SK-N-SH (cell line): ENCODE results near the gene BBX. TPM values are rescaled to one million over a fixed set of nuclear protein-coding genes. Genes with fewer than 3 reads are reported as not detected.

Source experiments
- CTCF ChIA-PET: fragments of 300-600, 350-600 bp; formaldehyde crosslinking; extraction: SDS; loops from one replicate; lab custom pipeline; 2021; lab: Yijun Ruan, JAX
- POLR2A ChIA-PET: fragments of 350-600 bp; sonication (Branson Sonifier 250); formaldehyde crosslinking; extraction: SDS; loops from one replicate; lab custom pipeline; 2020; ENCODE audit warnings: antibody characterized with exemption, inconsistent platforms; lab: Yijun Ruan, JAX
- DNase-seq: peaks from one replicate; pipeline ENCODE4 v3.0.0; 2012
- H2AFZ ChIP-seq: fragments of 200-600 bp; sonication (generic); 2 replicates; pipeline ENCODE4 v1.8.1; 2016; ENCODE audit warnings: antibody characterized with exemption, mild to moderate bottlenecking, low read depth
- H3F3A ChIP-seq: fragments of 200-600 bp; sonication (generic); replicated peaks from 2 replicates; pipeline ENCODE3; 2016; ENCODE audit warnings: antibody characterized with exemption, mild to moderate bottlenecking; ENCODE audit not compliant: insufficient read depth
- H3K27ac ChIP-seq, 2 experiments: fragments of 200-500 bp in 1 of 2; fragments of 200-600 bp in 1 of 2; sonication (Bioruptor generic) in 1 of 2; sonication (generic), shearing (Covaris generic) in 1 of 2; 2 replicates each; pipeline versions ENCODE4 v1.5.1 to v1.6.1; 2014 to 2016; ENCODE audit warnings: low read depth in 2 of 2, inconsistent platforms in 1 of 2, low read length in 1 of 2, mild to moderate bottlenecking in 1 of 2, mixed read lengths in 1 of 2
- H3K27me3 ChIP-seq: fragments of 200-600 bp; sonication (generic), shearing (Covaris generic); 2 replicates; pipeline ENCODE4 v1.6.1; 2016; ENCODE audit warnings: mixed run types; ENCODE audit not compliant: insufficient read depth
- H3K36me3 ChIP-seq, 2 experiments: fragments of 200-500 bp in 1 of 2; fragments of 200-600 bp in 1 of 2; sonication (Bioruptor generic) in 1 of 2; sonication (generic) in 1 of 2; replicated peaks in 1 of 2; 2 replicates each; pipeline versions ENCODE3 to v1.5.1; 2014 to 2016; ENCODE audit warnings: low read length in 1 of 2, mild to moderate bottlenecking in 1 of 2; ENCODE audit not compliant: insufficient read depth in 2 of 2, control insufficient read depth in 1 of 2
- H3K4me1 ChIP-seq, 2 experiments: fragments of 200-500 bp in 1 of 2; fragments of 200-600 bp in 1 of 2; sonication (Bioruptor generic) in 1 of 2; sonication (generic), shearing (Covaris generic) in 1 of 2; 2 replicates each; pipeline versions ENCODE4 v1.5.1 to v1.6.1; 2014 to 2016; ENCODE audit warnings: low read depth in 1 of 2, low read length in 1 of 2, mixed run types in 1 of 2; ENCODE audit not compliant: insufficient read depth in 2 of 2, control insufficient read depth in 1 of 2
- H3K4me2 ChIP-seq: fragments of 200-600 bp; sonication (generic), shearing (Covaris generic); 2 replicates; pipeline ENCODE4 v1.6.1; 2017; ENCODE audit warnings: mixed run types
- H3K4me3 ChIP-seq, 2 experiments: fragments of 200-500 bp in 1 of 2; fragments of 200-600 bp in 1 of 2; sonication (Bioruptor generic) in 1 of 2; sonication (generic), shearing (Covaris generic) in 1 of 2; 2 replicates each; pipeline versions ENCODE4 v1.5.1 to v1.8.1; 2014 to 2016; ENCODE audit warnings: low read depth in 2 of 2, inconsistent platforms in 1 of 2, low read length in 1 of 2, mild to moderate bottlenecking in 1 of 2, mixed read lengths in 1 of 2, moderate library complexity in 1 of 2
- H3K79me2 ChIP-seq: fragments of 200-600 bp; sonication (generic); 2 replicates; pipeline ENCODE4 v1.8.1; 2017; ENCODE audit warnings: mild to moderate bottlenecking; ENCODE audit not compliant: insufficient read depth
- H3K9ac ChIP-seq: fragments of 200-600 bp; sonication (generic); 2 replicates; pipeline ENCODE4 v1.6.1; 2017; ENCODE audit warnings: mixed run types
- H3K9me2 ChIP-seq: fragments of 200-600 bp; sonication (generic); 2 replicates; pipeline ENCODE4 v1.6.1; 2017; ENCODE audit warnings: mixed run types
- H3K9me3 ChIP-seq: fragments of 200-600 bp; sonication (generic); 2 replicates; pipeline ENCODE4 v1.6.1; 2017; ENCODE audit warnings: mixed run types, mild to moderate bottlenecking, moderate library complexity
- H4K20me1 ChIP-seq: fragments of 200-600 bp; sonication (generic); 2 replicates; pipeline ENCODE4 v1.6.1; 2017; ENCODE audit warnings: mild to moderate bottlenecking, mixed run types; ENCODE audit not compliant: insufficient read depth
- ELF1 ChIP-seq: IDR thresholded peaks from 2 replicates; pipeline ENCODE4 v1.4.0; 2012
- FOSL2 ChIP-seq: IDR thresholded peaks from 2 replicates; pipeline ENCODE4 v1.4.0; 2012; ENCODE audit warnings: low read depth, mild to moderate bottlenecking, moderate library complexity, borderline replicate concordance
- FOXJ3 ChIP-seq: sonication (generic); formaldehyde crosslinking; IDR thresholded peaks from 2 replicates; pipeline ENCODE4 v1.5.1; 2020; ENCODE audit warnings: mild to moderate bottlenecking, missing genetic modification reagents
- FOXM1 ChIP-seq: IDR thresholded peaks from 2 replicates; pipeline ENCODE4 v1.4.0; 2012; ENCODE audit warnings: low read depth, mild to moderate bottlenecking
- MXI1 ChIP-seq: IDR thresholded peaks from 2 replicates; pipeline ENCODE4 v1.6.1; 2012; ENCODE audit warnings: mild to moderate bottlenecking, low read depth, low read length, improper control_type of control experiment
- NFIC ChIP-seq: IDR thresholded peaks from 2 replicates; pipeline ENCODE4 v1.4.0; 2012; ENCODE audit warnings: borderline replicate concordance
- RAD21 ChIP-seq: IDR thresholded peaks from 2 replicates; pipeline ENCODE4 v1.6.1; 2012; ENCODE audit warnings: mild to moderate bottlenecking, low read length
- RCOR1 ChIP-seq: fragments of 150-350 bp; IDR thresholded peaks from 2 replicates; pipeline ENCODE4 v1.6.1; 2017; ENCODE audit warnings: antibody characterized with exemption, low read length
- RFX5 ChIP-seq: IDR thresholded peaks from 2 replicates; pipeline ENCODE4 v1.6.1; 2012; ENCODE audit warnings: mild to moderate bottlenecking, improper control_type of control experiment, low read length
- RXRA ChIP-seq: IDR thresholded peaks from 2 replicates; pipeline ENCODE4 v1.4.0; 2012; ENCODE audit warnings: low read depth, mild to moderate bottlenecking, borderline replicate concordance
- SIN3A ChIP-seq: IDR thresholded peaks from 2 replicates; pipeline ENCODE4 v1.6.1; 2012; ENCODE audit warnings: low read depth, mild to moderate bottlenecking, low read length, moderate library complexity, borderline replicate concordance
- SMC3 ChIP-seq: IDR thresholded peaks from 2 replicates; pipeline ENCODE4 v1.6.1; 2012; ENCODE audit warnings: low read depth, low read length, improper control_type of control experiment
- TAF1 ChIP-seq: IDR thresholded peaks from 2 replicates; pipeline ENCODE4 v1.6.1; 2012; ENCODE audit warnings: low read depth, mild to moderate bottlenecking, low read length, moderate library complexity, borderline replicate concordance
- TCF12 ChIP-seq: IDR thresholded peaks from 2 replicates; pipeline ENCODE4 v1.4.0; 2012
- TEAD4 ChIP-seq: IDR thresholded peaks from 2 replicates; pipeline ENCODE4 v1.4.0; 2012; ENCODE audit warnings: mild to moderate bottlenecking, borderline replicate concordance; ENCODE audit not compliant: insufficient read depth
- YY1 ChIP-seq: IDR thresholded peaks from 2 replicates; pipeline ENCODE4 v1.4.0; 2012; ENCODE audit warnings: low read depth, mild to moderate bottlenecking
- WGBS: methylation state at CpG from one replicate; pipeline ENCODE4 v1.1.6; 2017; ENCODE audit warnings: low lambda C conversion rate; 5-methylcytosine and 5-hydroxymethylcytosine counted together
- polyA plus RNA-seq, 3 experiments: library from polyadenylated mRNA; depleted of rRNA; stranded (reverse); fragments of >200 nt; gene quantifications; 2 replicates each; pipeline ENCODE4 v1.2.3, GENCODE V29; 2012
- TF ChIP-seq, protein P1 (sequence below): IDR thresholded peaks from 2 replicates; pipeline ENCODE4 v1.4.0; 2012; ENCODE audit warnings: low read depth, borderline replicate concordance
- TF ChIP-seq, protein P2 (sequence below): fragments of 200-600 bp; sonication (generic); IDR thresholded peaks from 2 replicates; pipeline ENCODE4 v1.6.1; 2017; ENCODE audit warnings: antibody characterized with exemption, mild to moderate bottlenecking, moderate library complexity
- TF ChIP-seq, protein P3 (sequence below): IDR thresholded peaks from 2 replicates; pipeline ENCODE4 v1.6.1; 2012; ENCODE audit warnings: mild to moderate bottlenecking, low read depth, low read length, moderate library complexity
- TF ChIP-seq, protein P4 (sequence below): IDR thresholded peaks from 2 replicates; pipeline ENCODE4 v1.4.0; 2012; ENCODE audit warnings: low read depth

Gene BBX
- polyA plus RNA-seq, 1 of the 3 experiments (the other 2 are of a cell fraction) = 14.2 TPM

DNA sequence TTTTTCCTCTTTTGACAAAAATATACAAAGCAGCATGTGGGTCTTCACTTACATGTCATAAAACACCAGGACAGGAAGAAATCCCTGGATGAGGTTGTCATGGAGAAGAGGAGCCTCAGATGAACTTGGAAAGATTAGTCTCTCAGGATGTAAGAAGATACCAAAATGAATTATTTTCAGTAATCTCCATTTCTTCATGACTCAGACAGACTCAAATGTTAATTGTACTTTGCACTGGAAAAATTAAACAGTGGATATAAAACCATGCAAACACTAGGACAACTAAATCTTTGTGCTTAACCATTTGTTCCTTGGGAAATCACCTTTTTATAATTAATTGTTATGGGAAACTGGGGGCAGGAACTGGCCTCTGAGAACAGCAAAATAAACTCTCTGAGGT is 331.1 kb downstream of the BBX start:
- Histone ChIP-seq H3K9me2 (no peaks in the 10 kb centered on the region), H3K27ac (no peak overlapping the region), H3K9me3 (no peaks in the 10 kb centered on the region), H3K9ac (no peak overlapping the region), H2AFZ (no peak overlapping the region), H3K4me2 (no peak overlapping the region), H3K4me3 (no peak overlapping the region), H3F3A (no peaks in the 10 kb centered on the region), H3K4me1 (no peaks in the 10 kb centered on the region; a peak in 1 of 4 replicates), H3K79me2 (no peaks in the 10 kb centered on the region), H3K36me3 (no peaks in the 10 kb centered on the region), H3K27me3 (no peaks in the 10 kb centered on the region), H4K20me1 (no peaks in the 10 kb centered on the region)
- no peak for DNase-seq
- CTCF ChIA-PET = no interaction called here
- TF ChIP-seq MXI1 = no peak
- no peak for TF ChIP-seq TCF12
- TF ChIP-seq RCOR1 = no peak
- TF ChIP-seq ELF1 = no peak
- TF ChIP-seq, protein P1, sequence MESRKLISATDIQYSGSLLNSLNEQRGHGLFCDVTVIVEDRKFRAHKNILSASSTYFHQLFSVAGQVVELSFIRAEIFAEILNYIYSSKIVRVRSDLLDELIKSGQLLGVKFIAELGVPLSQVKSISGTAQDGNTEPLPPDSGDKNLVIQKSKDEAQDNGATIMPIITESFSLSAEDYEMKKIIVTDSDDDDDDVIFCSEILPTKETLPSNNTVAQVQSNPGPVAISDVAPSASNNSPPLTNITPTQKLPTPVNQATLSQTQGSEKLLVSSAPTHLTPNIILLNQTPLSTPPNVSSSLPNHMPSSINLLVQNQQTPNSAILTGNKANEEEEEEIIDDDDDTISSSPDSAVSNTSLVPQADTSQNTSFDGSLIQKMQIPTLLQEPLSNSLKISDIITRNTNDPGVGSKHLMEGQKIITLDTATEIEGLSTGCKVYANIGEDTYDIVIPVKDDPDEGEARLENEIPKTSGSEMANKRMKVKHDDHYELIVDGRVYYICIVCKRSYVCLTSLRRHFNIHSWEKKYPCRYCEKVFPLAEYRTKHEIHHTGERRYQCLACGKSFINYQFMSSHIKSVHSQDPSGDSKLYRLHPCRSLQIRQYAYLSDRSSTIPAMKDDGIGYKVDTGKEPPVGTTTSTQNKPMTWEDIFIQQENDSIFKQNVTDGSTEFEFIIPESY = no peak
- TF ChIP-seq, protein P2, sequence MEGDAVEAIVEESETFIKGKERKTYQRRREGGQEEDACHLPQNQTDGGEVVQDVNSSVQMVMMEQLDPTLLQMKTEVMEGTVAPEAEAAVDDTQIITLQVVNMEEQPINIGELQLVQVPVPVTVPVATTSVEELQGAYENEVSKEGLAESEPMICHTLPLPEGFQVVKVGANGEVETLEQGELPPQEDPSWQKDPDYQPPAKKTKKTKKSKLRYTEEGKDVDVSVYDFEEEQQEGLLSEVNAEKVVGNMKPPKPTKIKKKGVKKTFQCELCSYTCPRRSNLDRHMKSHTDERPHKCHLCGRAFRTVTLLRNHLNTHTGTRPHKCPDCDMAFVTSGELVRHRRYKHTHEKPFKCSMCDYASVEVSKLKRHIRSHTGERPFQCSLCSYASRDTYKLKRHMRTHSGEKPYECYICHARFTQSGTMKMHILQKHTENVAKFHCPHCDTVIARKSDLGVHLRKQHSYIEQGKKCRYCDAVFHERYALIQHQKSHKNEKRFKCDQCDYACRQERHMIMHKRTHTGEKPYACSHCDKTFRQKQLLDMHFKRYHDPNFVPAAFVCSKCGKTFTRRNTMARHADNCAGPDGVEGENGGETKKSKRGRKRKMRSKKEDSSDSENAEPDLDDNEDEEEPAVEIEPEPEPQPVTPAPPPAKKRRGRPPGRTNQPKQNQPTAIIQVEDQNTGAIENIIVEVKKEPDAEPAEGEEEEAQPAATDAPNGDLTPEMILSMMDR = no peak
- TF ChIP-seq RFX5 = no peak
- POLR2A ChIA-PET = no interaction called here

DNA sequence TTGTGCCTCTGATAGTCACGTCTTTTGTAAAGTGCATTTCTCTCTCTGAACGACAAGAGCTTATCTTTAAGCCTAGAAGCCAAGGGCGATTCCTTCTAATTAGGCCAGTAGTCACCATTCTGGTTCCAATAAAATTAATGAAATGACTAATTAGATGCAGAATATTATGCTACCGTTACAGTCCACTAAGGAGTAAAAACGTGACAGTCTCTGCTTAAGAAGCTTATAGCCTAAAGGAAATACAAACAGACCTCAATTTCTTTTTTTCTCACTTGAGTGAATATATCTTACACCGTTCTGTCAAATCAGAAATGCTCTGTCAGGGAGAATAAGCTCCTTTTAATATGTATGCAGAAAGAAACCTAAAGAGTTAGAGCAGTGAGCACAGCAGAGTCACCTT is 332.0 kb downstream of the BBX start:
- no peaks in the 10 kb centered on the region for H3K36me3 ChIP-seq
- H3F3A ChIP-seq = no peaks in the 10 kb centered on the region
- no peaks in the 10 kb centered on the region for H3K27me3 ChIP-seq
- no peaks in the 10 kb centered on the region for H4K20me1 ChIP-seq
- no peak for DNase-seq
- CTCF ChIA-PET = interaction anchor here (2.0 kb wide), 1 partner anchor 30 kb away, joined by 5 read pairs; no protein-coding TSS in a partner anchor
- H3K27ac ChIP-seq = no peak overlapping the region
- POLR2A ChIA-PET = no interaction called here
- H3K4me1 ChIP-seq = no peaks in the 10 kb centered on the region; a peak in 1 of 4 replicates
- 64% methylated on average over 6 of the region's 6 CpGs for WGBS
- H2AFZ ChIP-seq = no peak overlapping the region
- H3K9me3 ChIP-seq = no peaks in the 10 kb centered on the region
- H3K79me2 ChIP-seq = no peaks in the 10 kb centered on the region
- no peak overlapping the region for H3K4me3 ChIP-seq
- H3K4me2 ChIP-seq = no peak overlapping the region
- H3K9me2 ChIP-seq = no peaks in the 10 kb centered on the region
- H3K9ac ChIP-seq = no peak overlapping the region
- TF ChIP-seq RAD21 = no peak
- no peak for TF ChIP-seq SMC3
- TF ChIP-seq, protein P3, sequence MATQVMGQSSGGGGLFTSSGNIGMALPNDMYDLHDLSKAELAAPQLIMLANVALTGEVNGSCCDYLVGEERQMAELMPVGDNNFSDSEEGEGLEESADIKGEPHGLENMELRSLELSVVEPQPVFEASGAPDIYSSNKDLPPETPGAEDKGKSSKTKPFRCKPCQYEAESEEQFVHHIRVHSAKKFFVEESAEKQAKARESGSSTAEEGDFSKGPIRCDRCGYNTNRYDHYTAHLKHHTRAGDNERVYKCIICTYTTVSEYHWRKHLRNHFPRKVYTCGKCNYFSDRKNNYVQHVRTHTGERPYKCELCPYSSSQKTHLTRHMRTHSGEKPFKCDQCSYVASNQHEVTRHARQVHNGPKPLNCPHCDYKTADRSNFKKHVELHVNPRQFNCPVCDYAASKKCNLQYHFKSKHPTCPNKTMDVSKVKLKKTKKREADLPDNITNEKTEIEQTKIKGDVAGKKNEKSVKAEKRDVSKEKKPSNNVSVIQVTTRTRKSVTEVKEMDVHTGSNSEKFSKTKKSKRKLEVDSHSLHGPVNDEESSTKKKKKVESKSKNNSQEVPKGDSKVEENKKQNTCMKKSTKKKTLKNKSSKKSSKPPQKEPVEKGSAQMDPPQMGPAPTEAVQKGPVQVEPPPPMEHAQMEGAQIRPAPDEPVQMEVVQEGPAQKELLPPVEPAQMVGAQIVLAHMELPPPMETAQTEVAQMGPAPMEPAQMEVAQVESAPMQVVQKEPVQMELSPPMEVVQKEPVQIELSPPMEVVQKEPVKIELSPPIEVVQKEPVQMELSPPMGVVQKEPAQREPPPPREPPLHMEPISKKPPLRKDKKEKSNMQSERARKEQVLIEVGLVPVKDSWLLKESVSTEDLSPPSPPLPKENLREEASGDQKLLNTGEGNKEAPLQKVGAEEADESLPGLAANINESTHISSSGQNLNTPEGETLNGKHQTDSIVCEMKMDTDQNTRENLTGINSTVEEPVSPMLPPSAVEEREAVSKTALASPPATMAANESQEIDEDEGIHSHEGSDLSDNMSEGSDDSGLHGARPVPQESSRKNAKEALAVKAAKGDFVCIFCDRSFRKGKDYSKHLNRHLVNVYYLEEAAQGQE = no peak
- no peak for TF ChIP-seq TEAD4
- no peak for TF ChIP-seq FOSL2
- TF ChIP-seq, protein P4, sequence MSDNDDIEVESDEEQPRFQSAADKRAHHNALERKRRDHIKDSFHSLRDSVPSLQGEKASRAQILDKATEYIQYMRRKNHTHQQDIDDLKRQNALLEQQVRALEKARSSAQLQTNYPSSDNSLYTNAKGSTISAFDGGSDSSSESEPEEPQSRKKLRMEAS = no peak
- TF ChIP-seq RFX5 = no peak
- no peak for TF ChIP-seq TAF1
- TF ChIP-seq, protein P2 = no peak
- no peak for TF ChIP-seq YY1
- no peak for TF ChIP-seq SIN3A
- no peak for TF ChIP-seq FOXM1
- TF ChIP-seq FOXJ3 = no peak
- no peak for TF ChIP-seq NFIC
- no peak for TF ChIP-seq RXRA
